GM12878 (cell line): ENCODE results near the gene CTAG1B. TPM values are rescaled to one million over a fixed set of nuclear protein-coding genes. Genes with fewer than 3 reads are reported as not detected.

Experiments used
- ATAC-seq: fragments of 200-7000 bp; cut with Tn5 transposase; 3 replicates; pipeline ENCODE4 v1.9.1; 2020; ENCODE audit warnings: mild to moderate bottlenecking, moderate library complexity
- BruUV-seq: library from RNA; stranded (reverse); fragments of 400-500 nt; replicated peaks from 2 replicates; lab custom pipeline; 2021; lab: Mats Ljungman, UMichigan
- CTCF ChIA-PET: fragments of 300-600 bp; sonication (Branson Sonifier 250); formaldehyde crosslinking; extraction: SDS; loops from one replicate; lab custom pipeline; 2021; ENCODE audit warnings: inconsistent platforms; lab: Yijun Ruan, JAX
- POLR2A ChIA-PET: fragments of 350-600 bp; formaldehyde crosslinking; extraction: SDS; loops from one replicate; lab custom pipeline; 2021; ENCODE audit warnings: inconsistent platforms; lab: Charles Lee
- RAD21 ChIA-PET: fragments of 300-600 bp; sonication (Branson Sonifier 250); formaldehyde crosslinking; loops from one replicate; lab custom pipeline; 2023; ENCODE audit warnings: antibody characterized with exemption; ENCODE audit not compliant: unreplicated experiment; lab: Charles Lee
- SMC1A ChIA-PET: fragments of 300-600 bp; sonication (Branson Sonifier 250); formaldehyde crosslinking; loops from one replicate; lab custom pipeline; 2023; ENCODE audit not compliant: unreplicated experiment, uncharacterized antibody; lab: Charles Lee
- DNase-seq: peaks from one replicate; pipeline ENCODE4 v3.0.0-alpha.2; 2011; ENCODE audit warnings: low read depth, low spot score
- FAIRE-seq: peaks from 3 replicates; lab custom pipeline; 2011; peaks lifted over from hg19 to GRCh38; lab: Jason Lieb, UNC
- H2AFZ ChIP-seq: 2 replicates; pipeline ENCODE4 v1.6.0; 2011; ENCODE audit warnings: low read depth, low read length, control low read depth; ENCODE audit not compliant: control insufficient read depth
- H3K27ac ChIP-seq: 2 replicates; pipeline ENCODE4 v1.5.1; 2011; ENCODE audit warnings: control low read depth; ENCODE audit not compliant: control insufficient read depth, insufficient read depth
- H3K27me3 ChIP-seq, 2 experiments: replicated peaks in 1 of 2; 2 replicates each; pipeline versions ENCODE4 v1.6.0 to v1.6.1; 2011; ENCODE audit warnings: low read length in 1 of 2; ENCODE audit not compliant: control insufficient read depth in 2 of 2, insufficient read depth in 2 of 2
- H3K36me3 ChIP-seq, 2 experiments: 2 replicates each; pipeline ENCODE4 v1.5.1; 2011; ENCODE audit warnings: low read length in 1 of 2; ENCODE audit not compliant: control insufficient read depth in 2 of 2, insufficient read depth in 2 of 2
- H3K4me1 ChIP-seq: 2 replicates; pipeline ENCODE4 v1.6.1; 2011; ENCODE audit warnings: mild to moderate bottlenecking, low read length, moderate library complexity, mixed read lengths; ENCODE audit not compliant: control insufficient read depth, insufficient read depth
- H3K4me2 ChIP-seq: 2 replicates; pipeline ENCODE4 v1.6.0; 2011; ENCODE audit warnings: control low read depth; ENCODE audit not compliant: control insufficient read depth, insufficient read depth
- H3K4me3 ChIP-seq: fragments of 200-600 bp; sonication (generic); 2 replicates; pipeline ENCODE4 v1.5.1; 2016
- H3K79me2 ChIP-seq: 2 replicates; pipeline ENCODE4 v1.6.0; 2011; ENCODE audit warnings: low read length; ENCODE audit not compliant: control insufficient read depth, insufficient read depth
- H3K9ac ChIP-seq: 2 replicates; pipeline ENCODE4 v1.8.0; 2011; ENCODE audit warnings: low read length, control low read depth, mixed read lengths; ENCODE audit not compliant: control insufficient read depth, insufficient read depth
- H3K9me3 ChIP-seq: replicated peaks from 3 replicates; pipeline ENCODE4 v1.5.1; 2011; ENCODE audit warnings: mild to moderate bottlenecking, low read length; ENCODE audit not compliant: control insufficient read depth, insufficient read depth
- H4K20me1 ChIP-seq: 2 replicates; pipeline ENCODE4 v1.6.0; 2011; ENCODE audit not compliant: control insufficient read depth, insufficient read depth
- BMI1 ChIP-seq: fragments of 450-650 bp; IDR thresholded peaks from 2 replicates; pipeline ENCODE4 v1.6.1; 2016; ENCODE audit warnings: mild to moderate bottlenecking, moderate library complexity, borderline replicate concordance
- CREM ChIP-seq: IDR thresholded peaks from 2 replicates; pipeline ENCODE4 v1.6.1; 2014; ENCODE audit warnings: antibody characterized with exemption, low read depth
- HDAC6 ChIP-seq: fragments of 200-600 bp; sonication (generic); IDR thresholded peaks from one replicate; pipeline ENCODE4 v1.8.0; 2017; ENCODE audit warnings: antibody characterized with exemption; ENCODE audit not compliant: unreplicated experiment
- HDGF ChIP-seq: fragments of 450-650 bp; IDR thresholded peaks from 2 replicates; pipeline ENCODE4 v1.6.1; 2016; ENCODE audit warnings: antibody characterized with exemption
- NR2C1 ChIP-seq: fragments of 450-650 bp; IDR thresholded peaks from 2 replicates; pipeline ENCODE4 v1.6.1; 2017; ENCODE audit warnings: antibody characterized with exemption, mild to moderate bottlenecking, moderate library complexity
- POLR2AphosphoS2 ChIP-seq: IDR thresholded peaks from 2 replicates; pipeline ENCODE4 v1.6.1; 2011; ENCODE audit warnings: low read depth, mild to moderate bottlenecking, low read length, improper control_type of control experiment, moderate library complexity
- RB1 ChIP-seq: fragments of 450-650 bp; formaldehyde crosslinking; IDR thresholded peaks from 2 replicates; pipeline ENCODE4 v1.6.1; 2017; ENCODE audit warnings: mild to moderate bottlenecking, borderline replicate concordance
- SIN3A ChIP-seq: IDR thresholded peaks from 2 replicates; pipeline ENCODE4 v1.6.1; 2012; ENCODE audit warnings: low read depth, low read length, improper control_type of control experiment
- SRF ChIP-seq, 2 experiments: IDR thresholded peaks; 2 replicates each; pipeline ENCODE4 v1.6.1; 2011; ENCODE audit warnings: low read depth in 2 of 2, low read length in 2 of 2, mild to moderate bottlenecking in 1 of 2, moderate library complexity in 1 of 2
- SUPT20H ChIP-seq: IDR thresholded peaks from 2 replicates; pipeline ENCODE4 v1.6.1; 2011; ENCODE audit warnings: low read depth, mild to moderate bottlenecking, low read length, moderate library complexity, borderline replicate concordance; ENCODE audit not compliant: control insufficient read depth
- WGBS: methylation state at CpG from one replicate; pipeline ENCODE4 v1.1.6; 2016; ENCODE audit warnings: low lambda C conversion rate; ENCODE audit not compliant: insufficient replicate concordance, insufficient coverage; ENCODE audit errors: missing lambda C conversion rate; 5-methylcytosine and 5-hydroxymethylcytosine counted together
- in situ Hi-C: fragments of 300-500 bp; cut with MboI; formaldehyde crosslinking; loops from 9 replicates; pipeline ENCODE4 v1.14.3; 2018; ENCODE audit warnings: mixed read lengths
- intact Hi-C: fragments of 100-400 bp; cut with micrococcal nuclease; formaldehyde crosslinking; loops from one replicate; pipeline ENCODE4 v1.14.2; 2022; ENCODE audit not compliant: unreplicated experiment
- polyA plus RNA-seq, 11 experiments: library from polyadenylated mRNA; depleted of rRNA in 4 of 11; unstranded in 6 of 11; stranded (reverse) in 5 of 11; fragments of >200 nt; fragmentation: Nextera tagmentation in 4 of 11; fragmentation: Illumina TruSeq in 1 of 11; extraction: Ambion mirVana in 4 of 11; extraction: Trizol in 1 of 11; gene quantifications; 1 replicate in 1 of 11; 2 replicates in 10 of 11; pipeline versions ENCODE4 v1.2.1 to v1.2.3, GENCODE V29; 2011 to 2016; ENCODE audit warnings: inconsistent platforms in 2 of 11, missing spikeins in 2 of 11, low read depth in 1 of 11
- total RNA-seq, 4 experiments: library from RNA; depleted of rRNA in 3 of 4; stranded (reverse); fragments of >200 nt in 3 of 4; fragmentation: Illumina TruSeq in 1 of 4; extraction: Trizol in 1 of 4; gene quantifications; 2 replicates each; pipeline versions ENCODE4 v1.2.1 to v1.2.3, GENCODE V29; 2013 to 2021
- TF ChIP-seq, protein P1 (sequence below): fragments of 450-650 bp; IDR thresholded peaks from 2 replicates; pipeline ENCODE4 v1.6.1; 2017; ENCODE audit warnings: mild to moderate bottlenecking, low read depth, inconsistent platforms; ENCODE audit not compliant: poor library complexity, severe bottlenecking
- TF ChIP-seq, protein P2 (sequence below): fragments of 450-650 bp; IDR thresholded peaks from 2 replicates; pipeline ENCODE4 v1.6.1; 2017; ENCODE audit warnings: mild to moderate bottlenecking
- TF ChIP-seq, protein P3 (sequence below): fragments of 450-650 bp; IDR thresholded peaks from 2 replicates; pipeline ENCODE4 v1.6.1; 2017; ENCODE audit warnings: borderline replicate concordance

Gene CTAG1B
- total and polyA plus RNA-seq, 10 of the 15 experiments (the other 5 are each of a cell fraction or from before 2014, with no cell fraction given): not detected

DNA sequence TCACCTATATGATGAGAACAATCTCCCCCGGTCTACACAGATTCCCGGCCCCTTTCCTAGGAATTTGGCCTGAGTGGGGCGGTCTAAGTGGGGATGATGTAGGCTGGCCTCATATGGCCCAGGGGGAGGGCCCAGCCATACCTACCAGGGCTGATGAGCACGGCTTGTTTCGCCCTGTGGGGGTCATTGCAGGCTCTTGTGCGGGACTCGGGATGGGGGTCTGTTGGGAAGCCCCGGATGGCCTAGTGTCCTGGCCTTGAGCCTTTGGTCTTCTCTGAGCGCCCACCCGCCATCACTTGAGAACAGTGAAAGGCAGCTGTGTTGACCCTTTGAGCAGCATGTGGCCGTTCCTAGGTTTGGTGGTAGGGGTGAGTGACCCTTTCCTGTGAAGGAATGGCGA is 39.1 kb upstream of the CTAG1B start:
- SMC1A ChIA-PET: no interaction called here
- H3K27me3 ChIP-seq: no peaks in the 10 kb centered on the region
- in situ Hi-C loops: no loop called here
- DNase-seq: no peak
- H3K27ac ChIP-seq: no peak overlapping the region
- H3K9me3 ChIP-seq: peaks cover 2% of the 10 kb centered on the region; the same call in 2 of the 3 replicates
- intact Hi-C loops: no loop called here
- no peak for FAIRE-seq
- no peaks in the 10 kb centered on the region for H3K79me2 ChIP-seq
- POLR2A ChIA-PET: no interaction called here
- CTCF ChIA-PET: no interaction called here
- no peak overlapping the region for H2AFZ ChIP-seq
- no peak for ATAC-seq
- 58% methylated on average over 12 of the region's 12 CpGs for WGBS
- H3K9ac ChIP-seq: no peak overlapping the region
- no TSS peak for BruUV-seq
- H3K36me3 ChIP-seq: no peaks in the 10 kb centered on the region
- no peak overlapping the region for H3K4me3 ChIP-seq
- RAD21 ChIA-PET: no interaction called here
- no peaks in the 10 kb centered on the region for H3K4me1 ChIP-seq
- no peaks in the 10 kb centered on the region for H4K20me1 ChIP-seq
- TF ChIP-seq HDAC6 (no peak), SUPT20H (no peak), SRF (IDR thresholded peaks at IDR 0.05; ENCODE audit: low read depth in 2 of 2, low read length in 2 of 2) (no peak), CREM (no peak), HDGF (no peak), BMI1 (no peak), RB1 (no peak), SIN3A (no peak)
- TF ChIP-seq, all 136 proteins: peak for 0
- no peak overlapping the region for H3K4me2 ChIP-seq

DNA sequence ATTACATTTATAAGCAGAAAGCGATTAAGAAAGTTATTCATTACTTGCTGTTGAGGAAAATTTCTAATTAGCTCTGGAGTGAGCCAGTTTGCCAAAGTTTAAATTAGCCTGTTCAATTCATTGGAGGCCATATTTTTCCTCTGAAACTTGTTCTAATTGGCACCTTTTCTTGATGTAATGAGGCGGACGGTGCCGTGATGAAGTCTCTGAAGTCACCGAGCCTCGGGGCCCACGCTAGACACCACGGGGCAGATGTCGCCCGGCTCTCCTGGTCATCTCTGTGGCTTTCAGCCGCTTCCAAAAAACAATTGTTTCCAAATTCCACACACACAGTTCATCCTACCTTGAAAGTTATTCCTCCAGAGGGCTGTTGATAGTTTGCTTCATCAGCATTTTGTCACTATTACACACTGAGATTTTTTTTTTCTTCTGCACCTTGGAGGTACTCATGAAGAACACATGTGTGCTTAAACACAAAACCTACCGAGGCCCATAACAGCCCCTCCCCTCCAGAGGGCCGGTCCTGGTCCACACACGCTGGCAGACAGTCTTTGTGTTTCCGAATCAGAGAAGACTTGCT is 38.2 kb upstream of the CTAG1B start:
- ChIA-PET RAD21 (no interaction called here), CTCF (no interaction called here), SMC1A (no interaction called here), POLR2A (no interaction called here)
- no peaks in the 10 kb centered on the region for H4K20me1 ChIP-seq
- H3K9me3 ChIP-seq: no peaks in the 10 kb centered on the region; the same call in 1 of the 3 replicates
- H3K27me3 ChIP-seq: no peaks in the 10 kb centered on the region
- DNase-seq: no peak
- 66% methylated on average over 15 of the region's 15 CpGs for whole genome bisulfite sequencing
- H3K27ac ChIP-seq: no peak overlapping the region
- H3K4me3 ChIP-seq: no peak overlapping the region
- no peaks in the 10 kb centered on the region for H3K36me3 ChIP-seq
- no peak for ATAC-seq
- no peak overlapping the region for H3K9ac ChIP-seq
- intact Hi-C loops (no loop called here), in situ Hi-C loops (no loop called here)
- H3K4me1 ChIP-seq: no peaks in the 10 kb centered on the region
- no peak overlapping the region for H3K4me2 ChIP-seq
- no TSS peak for BruUV-seq
- H2AFZ ChIP-seq: no peak overlapping the region
- no peak for FAIRE-seq
- no peaks in the 10 kb centered on the region for H3K79me2 ChIP-seq
- TF ChIP-seq, protein P1, sequence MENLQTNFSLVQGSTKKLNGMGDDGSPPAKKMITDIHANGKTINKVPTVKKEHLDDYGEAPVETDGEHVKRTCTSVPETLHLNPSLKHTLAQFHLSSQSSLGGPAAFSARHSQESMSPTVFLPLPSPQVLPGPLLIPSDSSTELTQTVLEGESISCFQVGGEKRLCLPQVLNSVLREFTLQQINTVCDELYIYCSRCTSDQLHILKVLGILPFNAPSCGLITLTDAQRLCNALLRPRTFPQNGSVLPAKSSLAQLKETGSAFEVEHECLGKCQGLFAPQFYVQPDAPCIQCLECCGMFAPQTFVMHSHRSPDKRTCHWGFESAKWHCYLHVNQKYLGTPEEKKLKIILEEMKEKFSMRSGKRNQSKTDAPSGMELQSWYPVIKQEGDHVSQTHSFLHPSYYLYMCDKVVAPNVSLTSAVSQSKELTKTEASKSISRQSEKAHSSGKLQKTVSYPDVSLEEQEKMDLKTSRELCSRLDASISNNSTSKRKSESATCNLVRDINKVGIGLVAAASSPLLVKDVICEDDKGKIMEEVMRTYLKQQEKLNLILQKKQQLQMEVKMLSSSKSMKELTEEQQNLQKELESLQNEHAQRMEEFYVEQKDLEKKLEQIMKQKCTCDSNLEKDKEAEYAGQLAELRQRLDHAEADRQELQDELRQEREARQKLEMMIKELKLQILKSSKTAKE: no peak
- TF ChIP-seq, protein P2, sequence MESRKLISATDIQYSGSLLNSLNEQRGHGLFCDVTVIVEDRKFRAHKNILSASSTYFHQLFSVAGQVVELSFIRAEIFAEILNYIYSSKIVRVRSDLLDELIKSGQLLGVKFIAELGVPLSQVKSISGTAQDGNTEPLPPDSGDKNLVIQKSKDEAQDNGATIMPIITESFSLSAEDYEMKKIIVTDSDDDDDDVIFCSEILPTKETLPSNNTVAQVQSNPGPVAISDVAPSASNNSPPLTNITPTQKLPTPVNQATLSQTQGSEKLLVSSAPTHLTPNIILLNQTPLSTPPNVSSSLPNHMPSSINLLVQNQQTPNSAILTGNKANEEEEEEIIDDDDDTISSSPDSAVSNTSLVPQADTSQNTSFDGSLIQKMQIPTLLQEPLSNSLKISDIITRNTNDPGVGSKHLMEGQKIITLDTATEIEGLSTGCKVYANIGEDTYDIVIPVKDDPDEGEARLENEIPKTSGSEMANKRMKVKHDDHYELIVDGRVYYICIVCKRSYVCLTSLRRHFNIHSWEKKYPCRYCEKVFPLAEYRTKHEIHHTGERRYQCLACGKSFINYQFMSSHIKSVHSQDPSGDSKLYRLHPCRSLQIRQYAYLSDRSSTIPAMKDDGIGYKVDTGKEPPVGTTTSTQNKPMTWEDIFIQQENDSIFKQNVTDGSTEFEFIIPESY: no peak
- TF ChIP-seq, protein P3, sequence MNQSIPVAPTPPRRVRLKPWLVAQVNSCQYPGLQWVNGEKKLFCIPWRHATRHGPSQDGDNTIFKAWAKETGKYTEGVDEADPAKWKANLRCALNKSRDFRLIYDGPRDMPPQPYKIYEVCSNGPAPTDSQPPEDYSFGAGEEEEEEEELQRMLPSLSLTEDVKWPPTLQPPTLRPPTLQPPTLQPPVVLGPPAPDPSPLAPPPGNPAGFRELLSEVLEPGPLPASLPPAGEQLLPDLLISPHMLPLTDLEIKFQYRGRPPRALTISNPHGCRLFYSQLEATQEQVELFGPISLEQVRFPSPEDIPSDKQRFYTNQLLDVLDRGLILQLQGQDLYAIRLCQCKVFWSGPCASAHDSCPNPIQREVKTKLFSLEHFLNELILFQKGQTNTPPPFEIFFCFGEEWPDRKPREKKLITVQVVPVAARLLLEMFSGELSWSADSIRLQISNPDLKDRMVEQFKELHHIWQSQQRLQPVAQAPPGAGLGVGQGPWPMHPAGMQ: no peak
- TF ChIP-seq NR2C1 (no peak), POLR2AphosphoS2 (no peak)
